D721Med (cell line): ENCODE measurements around the gene SLC34A2.

Experiments used
- DNase-seq: peaks from one replicate; pipeline ENCODE4 v3.0.0; 2011; ENCODE audit warnings: low spot score; ENCODE audit not compliant: insufficient read length
- FAIRE-seq: peaks from 2 replicates; lab custom pipeline; 2011; peaks lifted over from hg19 to GRCh38; lab: Jason Lieb, UNC
- CTCF ChIP-seq: IDR thresholded peaks from 2 replicates; pipeline ENCODE4 v1.5.1; 2012; ENCODE audit warnings: mild to moderate bottlenecking, control low read depth; ENCODE audit not compliant: insufficient read depth; ENCODE audit errors: missing control alignments

Gene SLC34A2

GRCh38 chr4:25624616-25625015 lies 31.0 kb upstream of the SLC34A2 start:
- TF ChIP-seq CTCF = no peak
- FAIRE-seq = no peak
- DNase-seq = no peak

GRCh38 chr4:25628451-25628850 lies 27.2 kb upstream of the SLC34A2 start:
- DNase-seq (no peak), FAIRE-seq (no peak)
- no peak for TF ChIP-seq CTCF

GRCh38 chr4:25632135-25632534 lies 23.5 kb upstream of the SLC34A2 start:
- no peak for TF ChIP-seq CTCF
- FAIRE-seq (no peak), DNase-seq (no peak)

- no peak for TF ChIP-seq CTCF
- no peak for FAIRE-seq
Measured at GRCh38 chr4:25633541-25633940, 22.1 kb upstream of the SLC34A2 start.

GRCh38 chr4:25635501-25635900 lies 20.1 kb upstream of the SLC34A2 start:
- FAIRE-seq = no peak
- no peak for TF ChIP-seq CTCF
- no peak for DNase-seq

More at GRCh38 chr4:25633541-25633940, 22.1 kb upstream of the SLC34A2 start:
- DNase-seq = no peak

- FAIRE-seq (no peak), DNase-seq (no peak)
- TF ChIP-seq CTCF = no peak
Measured at GRCh38 chr4:25637581-25638220, 17.9 kb upstream of the SLC34A2 start.

- FAIRE-seq (no peak), DNase-seq (no peak)
- no peak for TF ChIP-seq CTCF
Measured at GRCh38 chr4:25638221-25638601, 17.4 kb upstream of the SLC34A2 start.
